ENCODE results near the gene RNF151.

Gene RNF151

DNA sequence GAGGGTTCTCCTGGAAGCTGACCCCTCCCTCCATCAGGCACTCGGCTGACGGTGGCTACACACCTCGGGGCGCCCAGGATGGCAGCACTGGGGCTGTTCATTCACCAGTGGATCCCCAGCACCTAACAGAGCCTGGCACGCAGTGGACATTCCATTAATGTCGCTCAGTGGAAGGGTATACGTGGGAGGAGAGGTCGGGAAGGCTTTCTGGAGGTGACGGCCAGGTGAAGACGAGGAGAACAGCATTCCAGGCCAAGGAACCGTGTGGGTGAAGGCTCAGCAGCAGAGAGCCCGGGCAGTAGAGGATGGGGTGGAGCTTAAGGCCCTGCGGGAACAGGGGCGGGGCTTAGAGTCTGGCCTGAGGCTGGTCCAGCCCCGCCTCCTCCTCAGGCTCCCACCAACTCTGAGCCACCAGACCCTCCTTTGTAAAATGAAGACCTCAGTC is 45.9 kb upstream of the RNF151 start:
- no peak overlapping the region for H3K4me3 ChIP-seq (ENCODE audit: low read length)
- DNase-seq (ENCODE audit: low read depth), result no peak
- no peak for TF ChIP-seq CTCF (conservative IDR thresholded peaks at IDR 0.05; ENCODE audit: low read length)

DNA sequence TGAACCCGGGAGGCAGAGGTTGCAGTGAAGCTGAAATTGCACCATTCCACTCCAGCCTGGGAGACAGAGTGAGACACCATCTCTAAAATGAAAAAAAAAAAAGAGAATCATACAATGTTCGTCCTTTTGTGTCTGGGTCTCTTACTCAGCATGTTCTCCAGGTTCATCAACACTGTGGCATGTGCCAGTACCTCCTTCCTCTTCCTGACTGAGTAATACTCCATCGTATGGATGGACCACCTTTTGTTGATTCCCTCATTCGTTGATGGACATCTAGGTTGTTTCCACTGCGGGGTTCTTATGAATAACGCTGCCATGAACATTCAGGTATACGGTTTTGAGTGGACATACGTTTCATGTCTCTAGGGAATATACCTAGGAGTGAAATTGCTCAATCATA is 44.3 kb upstream of the RNF151 start:
- no peak for TF ChIP-seq CTCF (conservative IDR thresholded peaks at IDR 0.05; ENCODE audit: low read length)

DNA sequence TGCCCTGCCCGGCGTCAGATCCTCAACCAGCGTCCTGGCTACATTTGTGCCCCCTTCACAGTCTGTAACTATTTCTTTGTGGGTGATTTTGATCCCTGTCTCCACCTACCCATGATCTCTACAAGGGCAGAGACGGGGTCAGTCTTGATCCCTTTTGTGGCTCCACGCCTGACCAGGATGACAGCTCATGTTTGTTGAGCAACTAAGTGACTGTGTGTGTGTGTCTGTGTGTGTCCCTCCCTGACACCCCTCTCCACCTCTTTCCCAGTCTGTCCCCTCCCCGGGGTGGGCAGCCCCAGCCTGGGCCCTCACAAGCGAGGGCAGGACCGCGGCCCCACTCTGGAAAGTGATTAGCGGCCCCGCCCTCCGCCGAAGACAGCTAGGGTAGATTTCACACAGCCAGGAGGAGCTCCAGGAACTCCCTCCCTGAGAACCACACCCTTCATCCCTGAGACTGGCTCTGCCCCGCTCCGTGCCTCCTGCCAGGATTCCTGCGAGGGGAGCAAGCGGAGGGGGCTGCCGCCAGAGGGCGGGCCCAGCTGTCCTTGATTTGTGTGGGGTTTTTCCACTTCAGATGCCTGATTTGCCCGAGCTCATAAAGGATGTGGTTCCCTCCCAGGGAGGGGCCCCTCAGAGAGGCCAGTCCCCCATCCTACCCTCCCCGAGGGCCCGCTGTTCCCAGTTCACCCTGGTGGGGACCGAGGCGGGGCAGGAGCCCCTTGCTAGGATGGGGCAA is 43.2 kb upstream of the RNF151 start:
- peak; percentile 38 for DNase-seq (ENCODE audit: low read depth)
- H3K4me3 ChIP-seq (ENCODE audit: low read length), result no peak overlapping the region
- peak; percentile 37 for TF ChIP-seq CTCF (conservative IDR thresholded peaks at IDR 0.05; ENCODE audit: low read length)

More for the DNA sequence above, 44.3 kb upstream of the RNF151 start:
- H3K4me3 ChIP-seq (ENCODE audit: low read length), result no peak overlapping the region
- DNase-seq (ENCODE audit: low read depth), result no peak

- TF ChIP-seq CTCF (conservative IDR thresholded peaks at IDR 0.05; ENCODE audit: low read length), result no peak
- no peak overlapping the region for H3K4me3 ChIP-seq (ENCODE audit: low read length)
- DNase-seq (ENCODE audit: low read depth), result no peak
These were observed 42.6 kb upstream of the RNF151 start for GRCh38 chr16:1924095-1924494.

DNA sequence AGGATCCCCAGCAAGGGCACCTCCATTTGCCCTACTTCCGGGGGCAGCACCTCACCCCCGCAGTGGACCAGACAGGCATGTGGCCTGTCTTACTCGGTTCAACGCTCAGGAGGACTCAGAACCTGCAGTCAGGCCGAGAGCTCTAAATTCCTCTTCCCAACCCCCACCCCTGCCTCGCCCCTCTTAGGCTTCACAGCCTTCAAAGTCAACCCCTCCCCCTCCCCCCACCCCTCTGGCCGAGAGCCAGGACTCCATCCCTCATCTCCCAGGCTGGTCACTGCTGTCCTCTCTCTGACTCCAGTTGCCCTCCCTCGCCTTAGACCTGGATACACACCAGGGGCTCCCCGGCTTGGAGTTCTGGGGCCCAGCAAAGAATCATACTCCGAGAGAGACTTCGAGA is 40.4 kb upstream of the RNF151 start:
- no peak for TF ChIP-seq CTCF (conservative IDR thresholded peaks at IDR 0.05; ENCODE audit: low read length)
- DNase-seq (ENCODE audit: low read depth), result no peak
- H3K4me3 ChIP-seq (ENCODE audit: low read length), result no peak overlapping the region

DNA sequence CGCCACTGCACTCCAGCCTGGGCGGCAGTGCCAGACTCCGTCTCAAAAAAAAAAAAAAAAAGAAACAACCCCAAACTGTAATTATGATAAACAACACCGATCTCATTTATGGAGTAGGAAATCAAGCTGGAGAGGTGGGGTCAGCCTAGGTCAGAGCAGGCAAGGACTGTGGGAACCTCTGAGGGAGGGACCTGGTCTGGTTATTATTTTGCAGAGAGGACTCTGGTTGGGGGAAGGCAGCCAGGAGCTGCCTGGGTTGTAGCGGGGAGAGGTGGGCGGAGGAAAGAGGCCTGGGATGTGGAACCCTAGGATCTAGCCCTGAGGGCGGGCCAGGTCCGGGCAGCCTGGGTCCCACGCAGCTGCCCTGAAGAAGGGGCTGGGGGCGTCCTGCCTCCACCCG is 37.6 kb upstream of the RNF151 start:
- TF ChIP-seq CTCF (conservative IDR thresholded peaks at IDR 0.05; ENCODE audit: low read length), result no peak
- H3K4me3 ChIP-seq (ENCODE audit: low read length), result peak overlapping the region; percentile 64
- DNase-seq (ENCODE audit: low read depth), result peak; percentile 43

GRCh38 chr16:1929578-1930337 is 36.9 kb upstream of the RNF151 start:
- H3K4me3 ChIP-seq (ENCODE audit: low read length), result peak overlapping the region; percentile 64
- TF ChIP-seq CTCF (conservative IDR thresholded peaks at IDR 0.05; ENCODE audit: low read length), result peak; percentile 46
- peak; percentile 79 for DNase-seq (ENCODE audit: low read depth)

All from AG10803 (cell line).